Activated CD8-positive, alpha-beta T cell treated with anti-CD3 and anti-CD28 coated beads for 36 hours (primary cell): ENCODE data around the gene MACROD1. TPM values are rescaled to one million over a fixed set of nuclear protein-coding genes. Genes with fewer than 3 reads are reported as not detected.

ENCODE experiments used
- ATAC-seq: fragments of 200-7000 bp; cut with Tn5 transposase; one replicate; pipeline ENCODE4 v1.10.0; 2021; ENCODE audit warnings: mild to moderate bottlenecking, moderate library complexity
- CTCF ChIA-PET: fragments of 350-600 bp; sonication (Branson Sonifier 250); formaldehyde crosslinking; loops from one replicate; lab custom pipeline; 2021; ENCODE audit warnings: antibody characterized with exemption; lab: Charles Lee
- POLR2A ChIA-PET: fragments of 350-600 bp; sonication (Branson Sonifier 250); formaldehyde crosslinking; loops from one replicate; lab custom pipeline; 2021; ENCODE audit warnings: antibody characterized with exemption; lab: Charles Lee
- DNase-seq: peaks from one replicate; pipeline ENCODE4 v3.0.0-alpha.2; 2020
- H3K27ac Mint-ChIP-seq: one replicate; pipeline ENCODE4 v1.8.0; 2021; ENCODE audit warnings: mild to moderate bottlenecking, mixed read lengths
- H3K27me3 Mint-ChIP-seq: one replicate; pipeline ENCODE4 v1.8.0; 2021; ENCODE audit warnings: mixed read lengths
- H3K36me3 Mint-ChIP-seq: one replicate; pipeline ENCODE4 v1.8.0; 2021; ENCODE audit warnings: low read depth, mixed read lengths
- H3K4me1 Mint-ChIP-seq: one replicate; pipeline ENCODE4 v1.8.0; 2021; ENCODE audit warnings: low read depth, mixed read lengths
- H3K4me3 Mint-ChIP-seq: one replicate; pipeline ENCODE4 v1.8.0; 2021; ENCODE audit warnings: mild to moderate bottlenecking, moderate library complexity, mixed read lengths
- H3K9me3 Mint-ChIP-seq: one replicate; pipeline ENCODE4 v1.8.0; 2021; ENCODE audit warnings: mixed read lengths
- intact Hi-C: fragments of 100-400 bp; cut with micrococcal nuclease; formaldehyde crosslinking; loops from one replicate; pipeline ENCODE4 v1.10.0; 2022
- total RNA-seq, 2 experiments: library from RNA; stranded (reverse); gene quantifications; one replicate each; pipeline ENCODE4 v1.2.3, GENCODE V29; 2021
- TF ChIP-seq, protein P1 (sequence below): fragments of 200-600 bp; IDR thresholded peaks from one replicate; pipeline ENCODE4 v1.8.0; 2022; ENCODE audit warnings: antibody characterized with exemption, mild to moderate bottlenecking

The MACROD1 gene
- total RNA-seq, 2 experiments from 2014 or later: 38.7 to 38.8 TPM

DNA sequence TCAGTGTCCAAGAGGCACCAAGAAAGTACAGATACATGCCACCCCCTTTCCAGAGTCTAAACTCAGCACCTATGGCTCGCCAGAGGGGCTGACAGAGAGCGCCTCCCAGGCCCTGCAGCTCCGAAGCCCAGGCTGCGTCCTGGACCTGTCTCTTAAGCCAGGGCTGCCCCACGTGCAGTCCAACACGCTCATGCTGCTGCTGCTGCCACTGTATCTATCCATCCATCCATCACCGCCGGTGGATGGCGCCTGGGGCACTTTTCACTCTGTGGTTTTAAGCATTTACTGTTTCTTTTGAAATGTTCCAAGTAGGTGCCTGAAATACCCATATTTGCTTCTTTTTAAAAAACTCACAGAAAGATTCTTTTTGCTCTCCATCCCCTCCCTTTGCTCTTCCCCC, 41.8 kb downstream of the MACROD1 start:
- peaks cover 8% of the 10 kb centered on the region for H3K4me1 Mint-ChIP-seq
- intact Hi-C loops: no loop called here
- DNase-seq (no peak), ATAC-seq (no peak)
- no peaks in the 10 kb centered on the region for H3K27me3 Mint-ChIP-seq
- ChIA-PET CTCF (no interaction called here), POLR2A (no interaction called here)
- H3K4me3 Mint-ChIP-seq: no peak overlapping the region
- H3K27ac Mint-ChIP-seq: no peak overlapping the region
- no peaks in the 10 kb centered on the region for H3K36me3 Mint-ChIP-seq
- no peaks in the 10 kb centered on the region for H3K9me3 Mint-ChIP-seq
- TF ChIP-seq, protein P1, sequence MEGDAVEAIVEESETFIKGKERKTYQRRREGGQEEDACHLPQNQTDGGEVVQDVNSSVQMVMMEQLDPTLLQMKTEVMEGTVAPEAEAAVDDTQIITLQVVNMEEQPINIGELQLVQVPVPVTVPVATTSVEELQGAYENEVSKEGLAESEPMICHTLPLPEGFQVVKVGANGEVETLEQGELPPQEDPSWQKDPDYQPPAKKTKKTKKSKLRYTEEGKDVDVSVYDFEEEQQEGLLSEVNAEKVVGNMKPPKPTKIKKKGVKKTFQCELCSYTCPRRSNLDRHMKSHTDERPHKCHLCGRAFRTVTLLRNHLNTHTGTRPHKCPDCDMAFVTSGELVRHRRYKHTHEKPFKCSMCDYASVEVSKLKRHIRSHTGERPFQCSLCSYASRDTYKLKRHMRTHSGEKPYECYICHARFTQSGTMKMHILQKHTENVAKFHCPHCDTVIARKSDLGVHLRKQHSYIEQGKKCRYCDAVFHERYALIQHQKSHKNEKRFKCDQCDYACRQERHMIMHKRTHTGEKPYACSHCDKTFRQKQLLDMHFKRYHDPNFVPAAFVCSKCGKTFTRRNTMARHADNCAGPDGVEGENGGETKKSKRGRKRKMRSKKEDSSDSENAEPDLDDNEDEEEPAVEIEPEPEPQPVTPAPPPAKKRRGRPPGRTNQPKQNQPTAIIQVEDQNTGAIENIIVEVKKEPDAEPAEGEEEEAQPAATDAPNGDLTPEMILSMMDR: no peak

DNA sequence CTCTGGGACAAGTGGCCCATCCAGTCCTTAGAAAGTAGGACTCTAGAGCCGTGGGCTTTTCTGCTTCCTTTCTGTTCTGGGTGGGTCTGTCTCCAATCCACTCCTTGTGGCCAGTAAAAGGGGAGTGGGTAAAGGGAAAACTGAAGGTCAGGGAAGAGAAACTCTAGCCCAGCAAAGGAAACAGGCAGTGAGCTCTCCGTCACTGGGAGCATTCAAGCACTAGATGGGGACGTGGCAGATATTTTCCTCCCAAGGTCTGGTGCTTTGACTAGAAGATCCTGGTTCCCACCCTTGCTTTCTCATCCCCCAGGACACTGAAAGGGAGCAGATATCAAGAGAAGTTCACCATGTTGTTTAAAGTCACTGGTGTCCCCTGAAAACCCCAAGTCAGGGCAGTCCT, 42.2 kb downstream of the MACROD1 start:
- Mint-ChIP-seq H3K36me3 (no peaks in the 10 kb centered on the region), H3K9me3 (no peaks in the 10 kb centered on the region), H3K27me3 (no peaks in the 10 kb centered on the region), H3K4me1 (peaks cover 8% of the 10 kb centered on the region), H3K27ac (no peak overlapping the region), H3K4me3 (no peak overlapping the region)
- POLR2A ChIA-PET: no interaction called here
- intact Hi-C loops: no loop called here
- DNase-seq: no peak
- CTCF ChIA-PET: no interaction called here
- ATAC-seq: no peak
- TF ChIP-seq, protein P1: no peak

DNA sequence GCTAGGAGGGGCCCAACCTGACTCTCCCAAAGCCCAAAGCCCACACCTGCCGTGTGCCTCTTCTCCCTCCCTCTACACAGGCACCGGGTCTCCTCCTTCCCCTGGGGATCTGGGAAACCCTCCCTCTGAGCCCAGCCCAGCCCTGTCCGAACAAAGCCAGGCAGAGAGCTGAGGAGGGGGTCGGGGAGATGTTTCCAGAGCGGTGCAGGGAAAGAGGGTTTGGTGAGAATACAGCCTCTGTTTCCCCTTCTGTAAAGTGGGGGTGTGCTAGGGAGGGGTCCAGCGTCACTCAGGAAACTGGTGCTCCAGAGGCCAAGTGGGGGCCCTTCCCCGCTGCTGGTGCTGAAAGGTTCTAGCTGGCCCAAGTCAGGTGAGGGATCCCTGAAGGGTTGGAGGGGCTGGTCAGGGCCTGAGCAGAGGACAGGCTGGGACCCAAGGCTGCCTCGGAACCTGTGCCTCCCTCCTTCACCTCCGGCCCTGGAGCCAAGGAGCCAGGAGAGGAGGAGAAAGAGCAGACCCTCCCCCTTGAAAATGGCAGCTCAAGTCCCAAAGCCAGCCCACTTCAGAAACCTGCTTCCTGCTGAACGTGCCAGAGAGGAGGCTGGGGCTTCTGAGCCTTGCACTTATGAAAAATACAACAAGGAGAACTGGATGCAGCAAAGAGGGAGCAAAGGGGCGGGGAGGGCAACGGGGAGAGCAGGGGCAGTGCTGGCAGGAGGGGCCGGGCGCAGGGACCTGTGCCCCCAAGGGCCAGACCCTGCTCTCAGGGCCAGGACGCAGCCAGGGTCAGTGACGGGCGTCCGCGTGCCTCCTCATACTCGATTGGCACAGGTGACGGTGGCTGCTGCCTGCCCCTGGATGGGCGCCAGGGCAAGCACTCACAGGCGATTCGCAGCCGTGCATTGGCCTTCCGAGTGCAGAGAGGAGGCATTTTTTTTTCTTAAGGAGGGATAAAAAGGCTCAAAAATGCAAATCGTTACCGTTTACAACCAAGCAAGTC, 43.2 kb downstream of the MACROD1 start:
- no peaks in the 10 kb centered on the region for H3K36me3 Mint-ChIP-seq
- TF ChIP-seq, protein P1: no peak
- no peak overlapping the region for H3K27ac Mint-ChIP-seq
- no peak overlapping the region for H3K4me3 Mint-ChIP-seq
- no peaks in the 10 kb centered on the region for H3K27me3 Mint-ChIP-seq
- DNase-seq (no peak), ATAC-seq (no peak)
- POLR2A ChIA-PET: interaction anchor here (0.6 to 1.0 kb wide), 3 partner anchors 10 to 887 kb away, joined by 3 read pairs; no protein-coding TSS in a partner anchor
- no peaks in the 10 kb centered on the region for H3K9me3 Mint-ChIP-seq
- CTCF ChIA-PET: interaction anchor here (1.3 kb wide), 1 partner anchor 25 kb away, joined by 3 read pairs; no protein-coding TSS in a partner anchor
- intact Hi-C loops: no loop called here
- H3K4me1 Mint-ChIP-seq: peaks cover 8% of the 10 kb centered on the region

DNA sequence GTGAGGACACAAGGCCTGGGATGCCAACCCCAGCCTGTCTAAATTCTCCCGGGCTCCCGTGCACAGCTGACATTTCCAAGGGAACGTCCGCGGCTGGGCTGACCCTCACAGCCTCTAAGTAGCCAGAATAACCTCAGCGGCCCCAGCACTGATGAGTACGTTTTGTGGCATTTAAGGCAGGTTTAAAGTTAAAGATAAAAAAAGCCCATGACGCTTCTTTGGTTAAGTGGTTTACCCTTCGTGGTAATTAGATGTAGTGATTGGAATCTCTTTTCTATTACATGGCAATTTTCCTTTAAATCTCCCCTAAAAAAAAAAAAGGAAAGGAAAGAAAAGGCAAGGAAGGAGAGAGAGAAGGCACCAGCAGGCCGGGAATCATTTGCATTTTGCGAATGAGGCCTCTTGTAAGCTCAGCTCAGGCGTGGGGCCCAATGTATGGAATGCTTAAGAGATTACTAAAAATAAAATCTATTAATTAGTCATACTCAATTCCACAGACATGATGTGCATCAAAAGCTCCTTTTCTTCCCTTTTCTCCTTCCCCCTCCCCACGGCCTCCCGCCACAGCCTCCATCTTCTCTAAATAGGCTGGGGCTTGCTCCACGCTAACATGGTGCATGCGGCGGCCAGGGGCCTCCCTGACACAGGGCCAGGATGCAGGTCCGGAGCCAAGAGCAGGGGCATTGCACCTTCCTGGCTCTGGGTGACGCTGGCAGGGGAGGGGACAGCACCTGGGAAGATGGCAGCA, 44.1 kb downstream of the MACROD1 start:
- intact Hi-C loops: no loop called here
- ATAC-seq: no peak
- Mint-ChIP-seq H3K27ac (no peak overlapping the region), H3K4me3 (no peak overlapping the region), H3K9me3 (no peaks in the 10 kb centered on the region), H3K4me1 (peaks cover 8% of the 10 kb centered on the region), H3K27me3 (no peaks in the 10 kb centered on the region), H3K36me3 (no peaks in the 10 kb centered on the region)
- ChIA-PET POLR2A (interaction anchor here (0.6 to 1.0 kb wide), 3 partner anchors 9 to 888 kb away, joined by 3 read pairs; no protein-coding TSS in a partner anchor), CTCF (interaction anchor here (1.0 to 1.3 kb wide), 2 partner anchors 26 to 327 kb away, joined by 3 read pairs; no protein-coding TSS in a partner anchor)
- TF ChIP-seq, protein P1: no peak
- DNase-seq: no peak
